RKO (cell line): Measurements from ENCODE around the gene DOK7.

Experiments
- DNase-seq: peaks from one replicate; pipeline ENCODE4 v3.0.0-alpha.2; 2016; ENCODE audit warnings: low spot score

Gene DOK7

GRCh38 chr4:3427706-3428446, 35.2 kb upstream of the DOK7 start:
- no peak for DNase-seq

GRCh38 chr4:3429651-3430050, 33.5 kb upstream of the DOK7 start:
- no peak for DNase-seq

DNA sequence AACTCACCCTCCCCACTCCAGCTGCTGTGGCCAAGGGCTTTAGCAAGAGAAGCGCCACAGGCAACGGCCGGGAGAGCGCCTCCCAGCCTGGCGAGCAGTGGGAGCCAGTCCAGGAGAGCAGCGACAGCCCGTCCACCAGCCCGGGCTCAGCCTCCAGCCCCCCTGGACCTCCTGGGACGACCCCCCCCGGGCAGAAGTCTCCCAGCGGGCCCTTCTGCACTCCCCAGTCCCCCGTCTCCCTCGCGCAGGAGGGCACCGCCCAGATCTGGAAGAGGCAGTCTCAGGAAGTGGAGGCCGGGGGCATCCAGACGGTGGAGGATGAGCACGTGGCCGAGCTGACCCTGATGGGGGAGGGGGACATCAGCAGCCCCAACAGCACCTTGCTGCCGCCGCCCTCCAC, 32.6 kb upstream of the DOK7 start:
- DNase-seq, result no peak

- DNase-seq, result no peak
Observed at GRCh38 chr4:3431446-3431993, 31.6 kb upstream of the DOK7 start.

- no peak for DNase-seq
Observed at GRCh38 chr4:3432381-3432790, 30.7 kb upstream of the DOK7 start.

DNA sequence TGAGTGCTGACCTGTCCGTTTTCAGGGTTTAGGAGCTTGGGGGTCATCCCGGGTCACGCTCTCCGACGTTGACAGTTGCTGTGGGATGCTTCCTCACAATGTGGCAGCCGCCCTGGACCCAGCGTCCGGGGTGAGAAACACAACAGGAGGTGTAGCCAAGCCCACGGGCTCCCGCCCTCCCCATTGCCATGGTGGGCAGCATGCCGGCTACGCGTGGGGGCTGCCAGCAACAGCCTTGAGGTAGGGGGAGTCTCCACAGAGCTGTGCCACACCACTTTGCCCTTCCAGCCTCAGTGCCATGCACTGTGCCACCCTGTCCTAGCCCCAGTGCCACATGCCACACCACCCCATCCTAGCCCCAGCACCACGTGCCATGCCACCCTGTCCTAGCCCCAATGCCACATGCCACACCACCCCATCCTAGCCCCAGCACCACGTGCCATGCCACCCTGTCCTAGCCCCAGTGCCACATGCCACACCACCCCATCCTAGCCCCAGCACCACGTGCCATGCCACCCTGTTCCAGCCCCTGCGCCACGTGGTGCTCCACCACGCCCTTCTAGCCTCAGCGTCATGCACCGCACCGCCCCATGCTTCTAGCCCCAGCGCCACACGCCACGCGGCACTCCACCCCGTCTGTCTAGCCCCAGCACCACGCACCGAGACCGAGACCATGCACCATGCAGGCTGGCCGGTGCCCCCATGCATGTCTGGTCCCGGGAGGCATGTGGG, 29.8 kb upstream of the DOK7 start:
- no peak for DNase-seq

- no peak for DNase-seq
Observed at GRCh38 chr4:3434881-3435685, 28.0 kb upstream of the DOK7 start.

- no peak for DNase-seq
Observed at GRCh38 chr4:3435686-3435956, 27.5 kb upstream of the DOK7 start.

- DNase-seq, result no peak
Observed at GRCh38 chr4:3436048-3436797, 26.9 kb upstream of the DOK7 start.

DNA sequence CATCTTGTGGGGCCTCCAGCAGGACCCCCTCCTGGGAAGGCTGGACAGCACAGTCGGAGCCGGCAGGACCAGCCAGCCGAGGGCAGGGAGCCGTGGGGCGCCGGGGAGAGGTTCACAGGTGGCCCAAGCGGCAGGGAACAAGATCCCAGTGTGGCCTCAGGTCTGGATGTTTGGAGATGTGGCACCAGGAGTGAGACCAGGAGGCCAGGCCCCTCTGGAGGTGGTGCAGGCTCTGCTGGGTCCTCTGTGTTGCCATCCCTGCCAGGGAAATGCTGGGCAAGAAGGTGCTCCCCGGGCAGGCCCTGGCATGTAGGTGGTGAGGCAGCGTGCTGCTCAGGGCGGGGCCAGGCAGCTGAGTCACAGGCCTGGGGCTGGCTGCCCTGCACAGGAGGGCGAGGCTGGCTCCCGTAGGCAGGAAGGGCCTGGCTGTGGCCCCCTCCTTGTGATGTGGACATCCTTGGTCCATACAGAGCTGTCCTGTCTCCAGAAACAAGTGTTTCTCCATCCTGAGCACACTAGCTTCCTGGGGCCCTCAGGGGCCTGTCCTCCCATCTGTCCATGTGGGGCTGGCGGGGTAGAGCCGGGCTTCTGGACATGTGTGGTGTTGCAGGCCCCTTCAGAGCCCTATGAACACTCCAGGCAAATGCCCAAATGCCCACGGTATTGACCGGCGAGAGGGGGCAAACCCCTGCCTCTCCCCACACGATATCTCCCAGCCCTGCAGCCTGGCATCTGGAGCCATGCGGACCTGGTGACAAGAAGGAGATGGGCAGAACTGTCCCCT, 26.1 kb upstream of the DOK7 start:
- DNase-seq, result peak; percentile 55

DNA sequence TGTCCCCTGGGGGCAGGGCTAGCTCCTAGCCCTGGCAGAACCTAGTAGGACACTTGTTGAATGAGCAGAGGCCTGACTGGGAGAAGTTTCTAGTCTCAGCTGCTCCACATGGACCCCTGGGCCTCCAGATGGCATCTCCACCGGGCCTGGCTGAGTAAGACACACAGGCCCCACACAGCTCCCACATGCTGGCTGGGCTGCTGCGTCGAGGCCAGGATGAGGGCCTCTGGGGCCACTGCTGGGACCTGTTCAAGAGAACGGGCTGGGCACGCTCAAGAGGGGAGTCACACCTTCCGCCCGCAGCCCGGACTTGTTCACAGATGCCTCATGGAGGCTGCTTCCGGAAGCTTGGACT, 25.5 kb upstream of the DOK7 start:
- no peak for DNase-seq

- DNase-seq, result no peak
Observed at GRCh38 chr4:3437998-3438846, 24.9 kb upstream of the DOK7 start.

GRCh38 chr4:3438847-3439180, 24.3 kb upstream of the DOK7 start:
- DNase-seq, result no peak

DNA sequence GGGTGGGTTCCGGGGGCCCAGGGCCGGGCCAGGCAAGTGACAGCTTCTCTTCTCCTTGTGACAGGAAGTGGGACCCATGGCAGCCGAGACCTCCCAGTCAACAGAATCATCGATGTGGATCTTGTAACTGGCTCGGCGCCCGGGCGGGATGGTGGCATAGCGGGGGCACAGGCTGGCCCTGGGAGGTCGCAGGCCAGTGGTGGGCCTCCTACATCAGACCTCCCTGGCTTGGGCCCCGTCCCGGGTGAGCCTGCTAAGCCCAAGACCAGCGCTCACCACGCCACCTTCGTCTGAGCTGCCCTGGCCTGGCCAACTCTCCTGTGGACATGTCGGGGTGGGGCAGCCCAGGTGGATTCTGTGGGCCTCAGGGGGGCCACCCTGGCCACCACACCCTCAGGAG, 23.7 kb upstream of the DOK7 start:
- no peak for DNase-seq

DNA sequence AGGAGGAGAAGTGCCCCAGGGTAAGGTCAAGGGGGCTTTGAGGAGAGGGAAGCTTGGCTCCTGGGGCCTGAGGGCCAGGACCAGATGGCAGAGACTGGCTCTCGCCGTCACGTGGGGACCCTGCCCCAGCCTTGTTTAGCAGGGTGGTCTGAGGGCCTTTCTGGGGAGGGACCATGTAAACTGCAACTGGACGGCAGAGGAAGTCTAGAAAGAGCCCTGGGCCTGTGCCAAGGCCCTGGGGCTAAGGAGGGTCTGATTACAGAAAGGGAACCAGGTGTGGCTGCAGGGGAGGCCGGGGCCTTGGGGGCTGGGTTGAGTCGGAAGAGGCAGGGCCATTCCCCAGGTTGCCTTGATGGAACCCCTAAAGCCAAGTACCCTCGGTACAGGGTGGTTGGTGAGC, 23.1 kb upstream of the DOK7 start:
- no peak for DNase-seq

GRCh38 chr4:3440979-3441500, 22.1 kb upstream of the DOK7 start:
- peak; percentile 7 for DNase-seq

- DNase-seq, result no peak
Observed at GRCh38 chr4:3441501-3442459, 21.3 kb upstream of the DOK7 start, which contains the start of gene HGFAC. Gene HGFAC, plus strand, starts transcription at chr4:3441968. Its CDS starts 34 bp downstream, at chr4:3442002.

DNA sequence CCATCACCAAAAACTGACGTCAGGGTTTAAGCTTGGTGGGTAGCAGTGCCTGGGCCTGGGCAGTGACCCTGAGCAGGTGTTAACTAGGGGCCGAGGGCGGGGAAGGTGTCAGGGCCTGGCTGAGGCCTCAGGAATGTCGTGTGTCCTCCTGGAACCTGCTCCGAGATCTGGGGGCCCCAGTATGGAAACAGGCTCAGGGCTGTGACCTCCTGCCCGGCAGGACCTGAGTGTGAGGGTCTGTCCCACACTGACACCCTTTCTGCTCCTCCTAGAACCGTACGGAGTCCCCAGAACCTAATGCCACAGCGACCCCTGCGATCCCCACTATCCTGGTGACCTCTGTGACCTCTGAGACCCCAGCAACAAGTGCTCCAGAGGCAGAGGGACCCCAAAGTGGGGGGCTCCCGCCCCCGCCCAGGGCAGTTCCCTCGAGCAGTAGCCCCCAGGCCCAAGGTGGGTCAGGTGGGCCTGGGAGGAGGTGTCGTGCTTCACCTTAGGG, 20.6 kb upstream of the DOK7 start:
- DNase-seq, result no peak
